GM18519 (cell line): Measurements from ENCODE around the gene PTPRQ.

Experiments used
- ATAC-seq: cut with Tn5 transposase; IDR thresholded peaks from one replicate; pipeline ENCODE4 v1.9.1; 2021; ENCODE audit warnings: mild to moderate bottlenecking, moderate library complexity; ENCODE audit not compliant: unreplicated experiment, low FRiP score

The PTPRQ gene

DNA sequence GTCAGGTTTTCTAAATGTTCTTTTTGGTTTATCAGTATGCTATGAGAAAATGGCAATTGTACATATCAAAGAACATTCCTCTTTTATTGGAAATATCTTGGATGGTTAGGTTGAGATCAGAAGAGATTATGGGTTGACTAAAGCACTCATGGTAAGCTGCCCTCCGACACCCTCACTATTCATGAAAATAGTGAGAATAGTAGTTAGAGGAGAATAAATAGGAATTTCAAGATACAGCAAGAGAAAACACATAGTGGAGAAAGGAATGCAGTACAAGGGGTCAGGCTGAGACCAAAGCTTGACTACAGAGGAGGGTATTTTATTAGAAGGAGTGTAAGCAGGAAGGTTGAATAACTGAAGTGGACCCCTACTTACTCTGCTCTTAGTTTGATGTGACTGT is 112.5 kb downstream of the PTPRQ start:
- ATAC-seq = no peak

DNA sequence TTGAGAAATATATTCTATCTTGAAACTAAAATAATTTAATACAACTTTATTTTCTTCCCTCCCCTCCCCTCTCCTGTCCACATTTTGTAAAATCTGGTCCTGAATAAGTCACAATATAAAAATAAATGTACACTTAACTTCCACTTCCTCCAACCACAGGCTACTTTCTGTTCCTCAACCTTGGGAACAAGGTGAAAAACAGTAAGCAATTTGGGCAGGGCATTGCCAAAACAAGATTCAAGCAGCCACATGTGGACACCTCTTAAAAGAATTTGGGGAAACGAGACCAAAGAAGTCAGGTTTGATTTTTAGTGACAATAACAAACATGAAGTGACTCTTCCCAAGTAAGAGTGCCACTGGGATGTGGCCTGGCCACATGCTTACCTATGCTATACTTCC is 115.7 kb downstream of the PTPRQ start:
- ATAC-seq = no peak

DNA sequence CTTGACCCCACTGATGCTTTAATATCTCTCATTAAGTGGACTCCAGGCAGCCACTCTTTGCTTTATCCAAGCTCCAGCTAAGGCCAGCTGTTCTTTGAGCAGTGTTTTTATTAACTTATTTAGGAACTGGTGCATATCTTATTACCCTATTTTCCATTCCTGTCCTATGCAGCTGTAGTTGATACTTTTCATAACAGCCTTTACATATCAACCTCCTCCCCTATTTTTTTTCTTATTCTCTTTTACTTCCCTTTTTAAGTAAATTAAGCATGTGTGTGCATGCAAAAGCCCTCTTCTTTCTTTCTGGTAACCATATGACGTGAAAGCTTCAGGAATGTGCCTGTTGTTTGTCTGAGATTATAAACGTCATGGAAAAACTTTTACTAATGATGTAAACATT is 121.2 kb downstream of the PTPRQ start:
- no peak for ATAC-seq

DNA sequence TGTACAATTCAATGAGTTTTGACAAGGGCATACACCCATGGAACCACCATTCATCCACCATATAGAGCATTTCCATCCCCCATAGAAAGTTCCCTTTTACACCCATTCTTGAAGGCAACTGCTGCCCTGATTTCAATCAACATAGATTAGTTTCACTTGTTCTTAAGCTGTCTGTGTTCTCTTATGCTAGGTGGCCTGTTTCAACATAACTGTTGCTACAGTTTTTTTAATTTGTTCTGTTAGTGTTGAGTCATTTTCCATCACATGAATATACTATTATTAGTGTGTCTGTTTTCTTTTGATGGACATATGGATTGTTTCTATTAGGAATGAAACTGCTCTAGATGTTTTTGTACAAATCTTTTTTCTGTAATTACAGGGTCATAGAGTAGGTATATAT is 123.4 kb downstream of the PTPRQ start:
- ATAC-seq = no peak

DNA sequence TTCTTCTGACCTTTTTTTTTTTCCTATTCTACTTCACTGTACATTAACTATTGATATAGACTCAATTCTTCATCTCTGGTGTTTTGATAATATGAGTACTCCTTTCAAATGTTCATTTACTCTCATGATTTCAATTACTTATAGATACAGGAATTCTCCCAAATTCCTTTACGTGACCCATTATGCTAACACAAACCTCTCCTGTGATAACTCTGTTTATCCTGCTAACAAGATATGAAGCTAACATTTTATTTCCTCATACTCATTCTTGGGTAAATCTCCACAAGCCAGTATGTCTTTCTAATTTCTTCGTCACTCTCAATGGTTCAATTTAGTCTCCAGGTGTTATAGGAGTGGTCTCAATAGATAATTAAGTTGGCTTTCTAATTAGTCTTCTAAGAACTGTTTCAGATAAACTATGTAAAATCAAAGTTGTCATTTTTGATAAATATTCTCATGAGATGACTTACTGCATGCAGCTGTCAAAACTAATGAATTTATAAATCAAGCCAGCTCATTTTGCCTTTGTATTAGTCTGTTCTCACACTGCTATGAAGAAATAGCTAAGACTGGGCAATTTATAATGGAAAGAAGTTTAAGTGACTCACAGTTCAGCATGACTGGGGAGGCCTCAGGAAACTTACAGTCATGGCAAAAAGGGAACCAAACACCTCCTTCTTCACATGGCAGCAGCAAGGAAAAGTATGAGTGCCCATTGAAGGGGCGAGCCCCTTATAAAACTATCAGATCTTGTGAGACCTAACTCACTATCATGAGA is 132.8 kb downstream of the PTPRQ start:
- no peak for ATAC-seq

DNA sequence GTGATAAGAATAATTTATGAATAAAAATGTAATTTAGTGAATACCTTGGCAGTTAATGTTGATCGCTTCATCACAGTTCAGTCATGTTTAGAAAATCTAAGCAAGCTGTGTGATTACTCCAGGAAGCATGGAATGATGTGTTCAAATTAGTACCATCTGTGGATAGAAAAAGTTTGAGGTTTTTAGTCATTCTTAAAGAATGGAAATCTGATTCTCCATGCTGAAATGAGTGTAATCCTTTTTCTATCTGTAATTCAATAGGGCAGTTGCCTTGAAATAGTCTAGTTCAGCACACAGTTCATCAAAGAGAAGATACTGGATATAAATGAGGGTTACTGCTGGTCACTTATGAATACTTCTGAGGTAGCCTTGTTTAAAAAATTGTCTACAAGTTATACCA is 136.2 kb downstream of the PTPRQ start:
- no peak for ATAC-seq

DNA sequence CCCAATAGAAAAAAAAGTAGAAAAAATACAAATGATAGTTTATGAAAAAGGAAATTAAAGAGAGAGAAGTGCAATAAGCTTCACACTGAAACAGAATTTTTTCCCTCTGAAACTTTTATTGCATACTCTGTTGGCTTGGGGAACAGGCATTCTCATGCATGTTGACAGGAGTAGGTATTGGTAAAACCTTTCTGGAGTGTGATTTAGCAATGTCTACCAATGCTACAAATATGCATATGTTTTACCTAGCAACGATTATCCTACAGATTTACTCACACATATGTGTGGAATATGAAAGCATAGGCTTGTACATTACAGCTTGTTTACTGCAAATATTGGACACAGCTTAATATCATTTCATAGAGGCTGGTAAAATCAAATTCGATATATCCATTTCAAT is 137.7 kb downstream of the PTPRQ start:
- ATAC-seq = no peak

DNA sequence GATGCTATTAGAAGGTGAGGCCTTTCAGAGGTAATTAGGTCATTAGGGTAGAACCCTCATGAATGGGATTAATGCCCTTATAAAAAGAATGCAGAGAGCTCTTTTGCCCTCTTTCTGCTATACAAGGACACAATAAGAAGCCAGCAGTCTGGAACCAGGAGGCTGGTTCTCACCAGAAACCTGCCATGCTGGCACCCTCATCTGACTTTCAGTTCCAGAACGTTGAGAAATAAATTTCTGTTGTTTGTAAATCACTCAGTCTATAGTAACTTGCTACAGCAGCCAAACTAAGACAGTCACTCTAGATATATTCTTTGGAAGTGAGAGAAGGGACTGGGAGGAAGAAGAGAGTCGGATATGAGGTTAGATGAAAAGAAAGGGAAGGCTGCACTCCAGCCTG is 138.4 kb downstream of the PTPRQ start:
- ATAC-seq = no peak

DNA sequence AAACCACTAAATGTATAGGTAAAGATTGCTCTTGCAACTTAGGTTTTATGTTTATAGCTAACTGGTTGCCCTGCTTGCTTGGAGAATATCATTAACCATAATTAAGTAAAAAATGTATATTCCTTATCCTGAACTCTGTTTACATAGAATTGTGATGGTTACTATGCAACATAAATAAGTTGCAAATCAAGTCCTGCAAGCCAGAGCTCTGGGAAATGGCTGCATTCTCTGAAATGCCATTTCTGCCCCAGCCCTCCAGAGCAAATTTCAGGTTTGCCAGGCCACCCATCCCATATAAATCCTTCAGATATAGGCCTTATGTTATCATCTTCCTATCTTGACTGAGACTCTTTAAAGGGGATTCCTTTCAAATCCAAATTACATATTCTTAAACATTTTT is 145.0 kb downstream of the PTPRQ start:
- ATAC-seq = no peak

DNA sequence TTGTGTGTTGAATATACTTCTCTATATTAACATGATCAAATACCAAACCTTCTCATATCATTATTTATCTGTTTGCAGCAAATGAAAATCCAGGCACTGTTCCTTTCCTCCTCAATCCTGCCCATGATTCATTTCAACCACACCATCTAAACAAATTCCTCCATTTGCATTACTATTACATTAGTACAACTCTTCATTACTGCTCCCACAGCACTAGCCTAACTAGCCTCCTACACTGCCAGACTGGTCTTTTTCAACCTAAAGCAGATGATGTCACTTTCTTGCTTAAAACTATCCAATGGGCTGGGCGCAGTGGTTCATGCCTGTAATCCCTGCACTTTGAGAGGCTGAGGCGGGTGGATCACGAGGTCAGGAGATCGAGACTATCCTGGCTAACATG is 146.1 kb downstream of the PTPRQ start:
- no peak for ATAC-seq

DNA sequence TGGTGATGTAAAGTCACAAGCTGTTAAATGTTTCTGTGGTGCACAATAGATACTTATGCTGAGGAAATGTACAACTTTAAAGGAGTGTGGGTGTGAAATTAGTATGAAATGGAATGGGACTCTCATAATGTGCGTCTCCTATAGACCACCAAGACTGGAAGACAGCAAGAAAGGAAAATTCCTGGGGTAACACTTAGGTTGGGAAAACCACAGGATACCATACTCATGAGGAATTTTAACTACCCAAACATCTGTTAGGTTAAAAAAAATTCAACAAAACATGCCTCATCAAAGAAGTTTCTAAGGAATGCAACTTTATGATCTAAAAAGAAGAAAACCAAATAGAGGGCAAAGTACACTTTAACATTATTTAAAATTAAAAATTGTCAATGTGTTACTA is 149.7 kb downstream of the PTPRQ start:
- no peak for ATAC-seq

DNA sequence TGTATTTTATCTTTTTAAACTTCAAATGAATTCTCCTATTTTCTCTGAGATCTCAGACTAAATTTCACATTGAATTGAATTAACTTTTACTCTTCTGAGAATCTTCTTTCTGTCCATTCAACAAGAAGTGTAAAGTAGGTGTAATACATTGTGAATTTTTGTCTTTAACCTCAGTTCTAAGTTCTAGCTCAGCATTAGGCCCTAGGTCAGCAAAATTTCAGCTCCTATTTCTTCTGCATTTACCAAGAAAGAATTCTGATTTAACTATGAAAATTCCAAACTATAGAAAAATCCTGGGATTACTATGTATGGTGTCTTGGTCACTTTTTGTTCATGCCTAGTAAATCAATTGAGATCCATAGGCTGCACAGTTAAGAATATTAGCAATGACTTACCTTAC is 152.5 kb downstream of the PTPRQ start:
- no peak for ATAC-seq

DNA sequence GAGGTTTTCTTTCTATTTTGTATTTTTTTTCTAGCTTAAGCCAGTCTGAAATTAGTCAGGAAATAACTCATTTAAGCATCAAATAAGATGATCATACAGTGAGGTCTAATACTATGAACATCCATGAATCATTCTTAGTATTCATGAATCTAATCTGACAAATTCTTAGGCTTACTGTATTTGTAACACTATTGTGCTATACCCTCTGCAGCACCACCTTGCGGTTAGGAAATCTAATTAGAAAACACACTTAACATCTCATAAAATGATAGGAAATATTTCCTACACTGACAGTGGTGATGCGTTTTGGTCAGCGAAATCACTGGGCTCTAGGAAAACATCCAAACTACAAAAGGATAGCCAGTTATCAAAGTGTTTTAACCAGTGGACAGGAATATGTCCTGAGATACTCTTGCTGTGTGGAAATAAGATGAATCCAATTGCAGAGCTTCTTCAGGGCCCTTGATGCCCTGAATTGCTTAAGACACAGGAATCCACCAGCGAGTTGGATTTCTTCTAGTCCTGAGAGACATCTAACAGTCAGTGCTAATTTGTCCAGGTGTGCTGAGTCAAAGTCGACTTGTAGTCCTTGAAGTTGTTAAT is 154.1 kb downstream of the PTPRQ start:
- no peak for ATAC-seq

DNA sequence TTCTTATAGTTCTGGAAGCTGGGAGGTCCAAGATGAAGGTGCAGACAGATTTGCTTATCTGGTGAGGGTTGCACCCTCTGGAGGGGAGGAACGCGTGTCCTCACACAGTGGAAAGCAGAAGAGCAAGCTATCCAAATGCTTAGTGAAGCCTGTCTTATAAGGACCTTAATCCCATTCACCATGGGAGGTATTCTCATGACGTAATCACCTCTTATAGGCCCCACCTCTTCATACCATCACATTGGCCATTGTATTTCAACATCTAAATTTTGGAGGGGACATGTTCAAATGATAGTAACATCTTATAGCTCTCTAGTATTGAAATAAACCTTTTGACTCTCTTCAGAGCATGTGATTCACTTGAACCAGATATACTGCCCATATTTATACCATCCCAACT is 158.4 kb downstream of the PTPRQ start:
- ATAC-seq = no peak

DNA sequence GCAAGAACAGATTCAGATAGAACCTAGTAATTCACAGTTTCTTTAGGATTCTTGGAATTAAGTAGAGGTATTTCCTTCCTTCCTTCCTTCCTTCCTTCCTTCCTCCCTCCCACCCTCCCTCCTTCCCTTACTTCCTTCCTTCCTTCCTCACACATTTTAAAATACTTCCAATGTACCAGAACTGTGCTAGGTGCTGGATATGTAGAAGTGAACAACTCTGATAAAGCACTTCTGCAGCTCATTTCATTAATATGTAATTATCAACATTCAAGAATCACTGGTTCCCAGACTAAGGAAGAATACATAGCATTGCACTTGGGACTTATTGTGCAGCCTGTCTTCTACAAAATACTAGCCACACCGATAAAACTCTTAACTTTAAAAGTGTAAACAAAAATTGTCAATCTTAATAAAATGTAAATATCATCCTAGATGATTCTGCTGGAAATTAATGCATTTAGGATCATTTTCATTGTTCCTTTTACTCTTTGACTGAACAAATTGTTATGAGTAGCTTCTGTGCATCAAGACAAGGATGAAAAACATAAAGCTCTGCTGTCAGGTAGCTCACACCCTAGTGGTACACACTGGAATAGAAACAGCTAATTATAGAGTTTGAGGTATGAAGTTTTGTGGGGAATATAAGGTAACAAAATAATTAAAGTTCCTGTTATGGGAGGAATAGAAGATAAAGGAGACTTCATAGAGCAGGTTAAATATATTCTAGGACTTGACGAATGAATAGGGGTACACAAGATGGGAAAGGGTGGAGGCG is 163.5 kb downstream of the PTPRQ start:
- ATAC-seq = no peak

DNA sequence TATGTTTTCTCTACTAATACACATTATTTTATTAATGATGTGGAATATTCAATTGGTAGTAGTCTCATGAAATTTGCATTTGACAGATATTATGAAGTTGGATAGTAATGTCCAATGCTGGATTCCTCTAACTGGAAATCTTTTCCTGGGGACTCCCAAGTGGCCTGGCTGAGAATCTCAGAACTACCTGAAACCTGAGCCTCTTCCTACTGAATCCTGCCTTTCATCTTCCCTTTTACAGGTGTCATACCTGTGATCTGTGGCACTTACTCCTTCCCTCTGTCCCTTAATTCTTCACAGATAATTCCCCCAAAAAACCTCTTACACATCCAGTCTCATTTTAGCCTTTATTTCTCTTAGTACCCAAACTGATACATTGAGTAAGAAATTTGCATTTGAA is 173.7 kb downstream of the PTPRQ start:
- no peak for ATAC-seq

DNA sequence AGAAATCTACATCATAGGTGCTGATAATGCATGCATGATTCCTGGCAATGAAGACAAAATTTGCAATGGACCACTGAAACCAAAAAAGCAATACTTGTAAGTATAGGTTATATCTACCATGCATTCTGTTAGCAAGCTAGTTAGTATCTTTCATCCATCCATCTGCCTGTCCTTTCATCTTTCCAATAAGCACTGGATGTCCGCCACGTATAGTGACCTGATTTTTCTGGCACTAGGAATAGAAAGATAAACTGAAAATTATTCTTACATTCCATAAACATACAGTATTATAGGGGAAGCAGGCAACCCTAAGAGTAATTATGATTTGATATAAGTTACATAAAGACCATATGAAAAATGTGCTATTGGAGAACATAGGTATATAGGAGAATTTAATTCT is 176.2 kb downstream of the PTPRQ start:
- no peak for ATAC-seq

DNA sequence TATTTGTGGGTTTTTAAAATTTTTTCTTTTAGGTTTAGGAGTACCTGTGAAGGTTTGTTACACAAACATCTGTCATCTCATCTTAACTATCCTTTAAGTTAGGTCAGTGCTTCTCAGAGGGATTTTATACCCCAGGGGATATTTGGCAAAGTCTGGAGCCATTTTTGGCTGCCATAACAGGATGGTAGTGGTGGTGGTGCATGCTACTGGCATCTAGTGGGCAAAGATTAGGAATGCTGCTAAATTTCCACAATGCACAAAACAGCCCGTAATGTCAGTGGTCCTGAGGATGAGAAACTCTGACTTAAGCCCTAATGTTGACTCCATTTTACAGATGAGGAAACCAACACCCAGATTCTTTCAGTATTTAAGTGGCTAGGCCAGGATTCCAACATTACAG is 178.2 kb downstream of the PTPRQ start:
- no peak for ATAC-seq

DNA sequence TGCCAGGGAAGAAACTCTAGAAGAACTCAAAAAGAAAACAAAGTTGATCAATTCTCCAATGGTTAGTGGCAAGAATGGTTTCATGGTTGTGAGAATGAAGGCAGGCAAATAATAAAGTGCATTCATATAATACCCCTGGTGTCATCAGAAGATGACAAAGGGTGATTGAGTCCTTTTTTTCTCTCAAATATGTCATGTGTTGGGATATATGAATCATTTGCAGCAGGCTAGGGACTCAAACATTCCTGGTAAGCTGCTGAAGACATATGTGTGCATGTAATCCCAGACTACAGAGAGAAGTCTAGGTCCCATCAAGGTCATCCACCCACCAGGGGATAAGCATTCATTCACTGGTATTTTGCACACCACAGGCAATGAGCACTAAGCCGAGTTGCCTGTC is 181.0 kb downstream of the PTPRQ start:
- ATAC-seq = no peak

DNA sequence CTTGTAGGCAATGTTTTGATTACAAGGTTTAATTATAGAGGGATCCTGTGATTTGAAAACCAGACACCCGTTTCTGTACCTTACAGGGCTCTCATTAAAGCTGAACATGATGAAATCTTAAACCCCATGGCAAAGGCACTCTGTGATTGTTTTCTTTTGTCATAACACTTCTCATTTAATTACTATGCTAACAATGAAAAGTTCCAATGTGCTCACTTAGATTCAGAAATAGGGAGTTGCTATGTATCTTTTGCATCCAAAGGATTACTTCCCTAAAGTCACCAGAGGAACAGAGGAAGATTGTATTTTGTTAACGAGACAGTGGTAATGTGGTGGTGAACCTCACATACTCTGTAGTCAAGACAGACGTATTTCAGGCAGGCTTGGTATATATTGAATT is 181.9 kb downstream of the PTPRQ start:
- ATAC-seq = no peak

DNA sequence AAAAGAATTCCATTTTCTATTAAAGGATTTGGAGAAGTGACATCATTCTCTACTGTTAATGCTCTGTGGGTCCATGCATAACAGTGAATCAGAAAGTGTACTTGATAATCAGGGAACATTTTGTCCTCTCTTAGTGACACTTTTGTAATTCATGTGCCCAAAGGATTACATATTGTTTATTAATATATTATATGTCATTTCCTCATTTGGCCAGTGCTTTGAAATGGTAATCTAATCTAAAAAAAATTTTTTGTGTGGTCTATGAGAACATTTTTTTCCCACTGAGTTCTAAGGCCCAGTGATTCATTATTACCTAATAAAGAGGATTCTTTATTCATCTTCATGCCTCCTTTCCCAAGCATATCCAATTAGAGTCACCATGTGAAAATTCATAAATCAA is 183.7 kb downstream of the PTPRQ start:
- no peak for ATAC-seq

DNA sequence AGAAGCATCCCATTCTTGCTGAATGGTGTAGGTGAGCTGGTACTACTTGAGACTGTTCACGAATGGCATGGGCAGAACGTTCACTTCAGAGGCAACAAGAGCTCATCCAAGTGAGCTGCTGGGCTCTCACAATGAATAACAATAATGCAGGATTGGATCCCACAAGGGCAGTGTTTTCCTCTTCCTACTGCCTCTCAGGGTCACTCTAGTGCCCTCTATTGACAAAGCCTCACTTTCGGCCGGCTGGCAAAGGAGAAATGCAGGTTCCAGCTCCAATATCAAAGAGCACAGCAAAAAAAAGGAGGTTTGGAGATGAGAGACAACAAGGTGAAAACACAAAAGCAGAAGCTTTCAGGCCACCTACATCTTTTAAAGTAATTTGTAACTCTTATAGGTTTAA is 188.8 kb downstream of the PTPRQ start:
- ATAC-seq = no peak
